ENCODE results near the gene NRGN. TPM values are rescaled to one million over a fixed set of nuclear protein-coding genes. Genes with fewer than 3 reads are reported as not detected.

NRGN gene
- total and polyA plus RNA-seq, 10 of the 15 experiments (the other 5 are each of a cell fraction or from before 2014, with no cell fraction given), result 0.36 to 3.2 (median 1.1) TPM; not detected in 2

DNA sequence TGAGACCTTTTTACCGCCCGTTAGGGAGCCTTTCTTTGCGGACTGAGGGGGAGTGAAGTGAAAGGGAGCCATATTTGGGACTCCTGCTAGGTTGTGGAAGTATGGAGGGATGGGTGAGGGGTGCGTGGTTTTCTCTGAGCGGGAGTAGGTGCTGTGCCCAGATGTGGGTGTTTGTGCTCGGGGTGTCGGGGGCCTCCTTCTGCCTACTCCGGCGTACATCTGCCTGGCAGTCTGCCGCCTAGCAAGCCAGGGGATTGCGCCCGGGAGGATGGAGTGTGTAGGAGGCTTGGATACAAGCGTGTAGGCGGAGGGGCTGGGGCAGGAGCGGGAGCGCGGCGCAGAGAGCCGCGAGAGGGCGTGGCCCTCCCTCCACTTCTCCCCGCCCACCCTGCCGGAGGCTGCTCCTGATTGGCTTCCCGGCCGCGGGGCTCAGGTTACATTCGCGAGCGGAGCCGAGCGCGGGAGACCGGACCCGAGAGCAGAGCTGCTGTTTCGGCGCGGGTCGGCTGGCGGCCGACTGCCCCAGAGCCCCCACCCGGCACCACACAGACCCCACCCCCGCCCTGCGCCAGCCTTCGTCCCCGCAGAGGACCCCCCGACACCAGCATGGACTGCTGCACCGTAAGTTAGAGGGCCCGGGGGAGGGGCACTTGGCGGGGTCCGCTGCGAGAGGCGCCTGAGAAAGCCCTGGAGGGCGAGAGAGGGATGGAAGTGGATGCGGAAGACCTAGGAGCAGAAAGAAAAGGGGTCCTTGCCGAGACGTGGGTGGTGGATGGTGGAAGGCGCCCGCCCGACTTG lies at the start of gene NRGN (continued):
- TF ChIP-seq, protein P1, sequence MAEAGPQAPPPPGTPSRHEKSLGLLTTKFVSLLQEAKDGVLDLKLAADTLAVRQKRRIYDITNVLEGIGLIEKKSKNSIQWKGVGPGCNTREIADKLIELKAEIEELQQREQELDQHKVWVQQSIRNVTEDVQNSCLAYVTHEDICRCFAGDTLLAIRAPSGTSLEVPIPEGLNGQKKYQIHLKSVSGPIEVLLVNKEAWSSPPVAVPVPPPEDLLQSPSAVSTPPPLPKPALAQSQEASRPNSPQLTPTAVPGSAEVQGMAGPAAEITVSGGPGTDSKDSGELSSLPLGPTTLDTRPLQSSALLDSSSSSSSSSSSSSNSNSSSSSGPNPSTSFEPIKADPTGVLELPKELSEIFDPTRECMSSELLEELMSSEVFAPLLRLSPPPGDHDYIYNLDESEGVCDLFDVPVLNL (IDR thresholded peaks at IDR 0.05; ENCODE audit: low read depth, low read length), result peak; percentile 64
- TF ChIP-seq, protein P2, sequence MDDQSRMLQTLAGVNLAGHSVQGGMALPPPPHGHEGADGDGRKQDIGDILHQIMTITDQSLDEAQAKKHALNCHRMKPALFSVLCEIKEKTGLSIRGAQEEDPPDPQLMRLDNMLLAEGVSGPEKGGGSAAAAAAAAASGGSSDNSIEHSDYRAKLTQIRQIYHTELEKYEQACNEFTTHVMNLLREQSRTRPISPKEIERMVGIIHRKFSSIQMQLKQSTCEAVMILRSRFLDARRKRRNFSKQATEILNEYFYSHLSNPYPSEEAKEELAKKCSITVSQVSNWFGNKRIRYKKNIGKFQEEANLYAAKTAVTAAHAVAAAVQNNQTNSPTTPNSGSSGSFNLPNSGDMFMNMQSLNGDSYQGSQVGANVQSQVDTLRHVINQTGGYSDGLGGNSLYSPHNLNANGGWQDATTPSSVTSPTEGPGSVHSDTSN (IDR thresholded peaks at IDR 0.05; ENCODE audit: insufficient replicate concordance, low read depth, low read length), result no peak
- TF ChIP-seq RB1 (IDR thresholded peaks at IDR 0.05; ENCODE audit: borderline replicate concordance), result no peak
- no peak for TF ChIP-seq SUPT20H (IDR thresholded peaks at IDR 0.05; ENCODE audit: borderline replicate concordance, control insufficient read depth, low read depth, low read length)
- no peak for TF ChIP-seq TCF12 (IDR thresholded peaks at IDR 0.05; ENCODE audit: low read depth, low read length)
- TF ChIP-seq CHD2 (IDR thresholded peaks at IDR 0.05; ENCODE audit: borderline replicate concordance, low read depth, low read length), result no peak; the same call in 1 of the 2 replicates
- no peak for TF ChIP-seq SMARCA5 (IDR thresholded peaks at IDR 0.05)
- no peak for TF ChIP-seq GABPA (IDR thresholded peaks at IDR 0.05; ENCODE audit: low read depth)
- TF ChIP-seq, protein P3, sequence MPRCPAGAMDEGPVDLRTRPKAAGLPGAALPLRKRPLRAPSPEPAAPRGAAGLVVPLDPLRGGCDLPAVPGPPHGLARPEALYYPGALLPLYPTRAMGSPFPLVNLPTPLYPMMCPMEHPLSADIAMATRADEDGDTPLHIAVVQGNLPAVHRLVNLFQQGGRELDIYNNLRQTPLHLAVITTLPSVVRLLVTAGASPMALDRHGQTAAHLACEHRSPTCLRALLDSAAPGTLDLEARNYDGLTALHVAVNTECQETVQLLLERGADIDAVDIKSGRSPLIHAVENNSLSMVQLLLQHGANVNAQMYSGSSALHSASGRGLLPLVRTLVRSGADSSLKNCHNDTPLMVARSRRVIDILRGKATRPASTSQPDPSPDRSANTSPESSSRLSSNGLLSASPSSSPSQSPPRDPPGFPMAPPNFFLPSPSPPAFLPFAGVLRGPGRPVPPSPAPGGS (IDR thresholded peaks at IDR 0.05; ENCODE audit: borderline replicate concordance, insufficient read depth, low read depth, low read length, poor library complexity, severe bottlenecking), result no peak
- TF ChIP-seq, protein P4, sequence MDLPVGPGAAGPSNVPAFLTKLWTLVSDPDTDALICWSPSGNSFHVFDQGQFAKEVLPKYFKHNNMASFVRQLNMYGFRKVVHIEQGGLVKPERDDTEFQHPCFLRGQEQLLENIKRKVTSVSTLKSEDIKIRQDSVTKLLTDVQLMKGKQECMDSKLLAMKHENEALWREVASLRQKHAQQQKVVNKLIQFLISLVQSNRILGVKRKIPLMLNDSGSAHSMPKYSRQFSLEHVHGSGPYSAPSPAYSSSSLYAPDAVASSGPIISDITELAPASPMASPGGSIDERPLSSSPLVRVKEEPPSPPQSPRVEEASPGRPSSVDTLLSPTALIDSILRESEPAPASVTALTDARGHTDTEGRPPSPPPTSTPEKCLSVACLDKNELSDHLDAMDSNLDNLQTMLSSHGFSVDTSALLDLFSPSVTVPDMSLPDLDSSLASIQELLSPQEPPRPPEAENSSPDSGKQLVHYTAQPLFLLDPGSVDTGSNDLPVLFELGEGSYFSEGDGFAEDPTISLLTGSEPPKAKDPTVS (IDR thresholded peaks at IDR 0.05; ENCODE audit: low read depth, low read length), result no peak
- no peak for TF ChIP-seq EED (IDR thresholded peaks at IDR 0.05; ENCODE audit: low read depth)
- no peak for TF ChIP-seq NFYA (IDR thresholded peaks at IDR 0.05; ENCODE audit: borderline replicate concordance, low read depth, low read length)
- no peak for TF ChIP-seq STAT3 (IDR thresholded peaks at IDR 0.05; ENCODE audit: low read depth, low read length)
- TF ChIP-seq ATF7 (IDR thresholded peaks at IDR 0.05; ENCODE audit: low read depth), result no peak
- TF ChIP-seq, protein P5, sequence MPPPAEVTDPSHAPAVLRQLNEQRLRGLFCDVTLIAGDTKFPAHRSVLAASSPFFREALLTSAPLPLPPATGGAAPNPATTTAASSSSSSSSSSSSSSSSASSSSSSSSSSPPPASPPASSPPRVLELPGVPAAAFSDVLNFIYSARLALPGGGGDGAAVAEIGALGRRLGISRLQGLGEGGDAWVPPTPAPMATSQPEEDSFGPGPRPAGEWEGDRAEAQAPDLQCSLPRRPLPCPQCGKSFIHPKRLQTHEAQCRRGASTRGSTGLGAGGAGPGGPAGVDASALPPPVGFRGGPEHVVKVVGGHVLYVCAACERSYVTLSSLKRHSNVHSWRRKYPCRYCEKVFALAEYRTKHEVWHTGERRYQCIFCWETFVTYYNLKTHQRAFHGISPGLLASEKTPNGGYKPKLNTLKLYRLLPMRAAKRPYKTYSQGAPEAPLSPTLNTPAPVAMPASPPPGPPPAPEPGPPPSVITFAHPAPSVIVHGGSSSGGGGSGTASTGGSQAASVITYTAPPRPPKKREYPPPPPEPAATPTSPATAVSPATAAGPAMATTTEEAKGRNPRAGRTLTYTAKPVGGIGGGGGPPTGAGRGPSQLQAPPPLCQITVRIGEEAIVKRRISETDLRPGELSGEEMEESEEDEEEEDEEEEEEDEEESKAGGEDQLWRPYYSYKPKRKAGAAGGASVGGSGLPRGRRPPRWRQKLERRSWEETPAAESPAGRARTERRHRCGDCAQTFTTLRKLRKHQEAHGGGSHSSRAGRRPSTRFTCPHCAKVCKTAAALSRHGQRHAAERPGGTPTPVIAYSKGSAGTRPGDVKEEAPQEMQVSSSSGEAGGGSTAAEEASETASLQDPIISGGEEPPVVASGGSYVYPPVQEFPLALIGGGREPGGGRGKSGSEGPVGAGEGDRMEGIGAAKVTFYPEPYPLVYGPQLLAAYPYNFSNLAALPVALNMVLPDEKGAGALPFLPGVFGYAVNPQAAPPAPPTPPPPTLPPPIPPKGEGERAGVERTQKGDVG (CRISPR knock-in tag; IDR thresholded peaks at IDR 0.05), result no peak
- TF ChIP-seq SP1 (IDR thresholded peaks at IDR 0.05; ENCODE audit: low read depth, low read length), result peak; percentile 23
- TF ChIP-seq MTA2 (IDR thresholded peaks at IDR 0.05; ENCODE audit: low read depth), result no peak
- no peak for TF ChIP-seq EGR1 (IDR thresholded peaks at IDR 0.05; ENCODE audit: borderline replicate concordance in 1 of 2, low read depth in 2 of 2, low read length in 2 of 2)
- TF ChIP-seq NR2F1 (conservative IDR thresholded peaks at IDR 0.05), result no peak
- 0 out of 2 replicates have a peak, but pooled peaks have one; percentile 41 for TF ChIP-seq LARP7 (IDR thresholded peaks at IDR 0.05)

Measured in GM12878 (cell line).